DOHH2 (cell line): ENCODE measurements around the gene TEKT3.

Experiments
- H3F3A ChIP-seq: fragments of 200-600 bp; sonication (generic), shearing (Covaris generic); 2 replicates; pipeline ENCODE4 v1.6.0; 2016; ENCODE audit warnings: antibody characterized with exemption, mild to moderate bottlenecking; ENCODE audit not compliant: control insufficient read depth, insufficient read depth
- H3K27ac ChIP-seq: fragments of 200-600 bp; sonication (generic); 2 replicates; pipeline ENCODE4 v1.5.1; 2014; ENCODE audit warnings: low read depth, mild to moderate bottlenecking, low read length, moderate library complexity
- H3K27me3 ChIP-seq: fragments of 200-600 bp; sonication (generic); 2 replicates; pipeline ENCODE4 v1.6.1; 2014; ENCODE audit warnings: mild to moderate bottlenecking, low read length, mixed read lengths; ENCODE audit not compliant: control insufficient read depth
- H3K36me3 ChIP-seq: fragments of 200-600 bp; sonication (generic); 2 replicates; pipeline ENCODE4 v1.6.1; 2014; ENCODE audit warnings: mild to moderate bottlenecking, low read length, moderate library complexity, mixed read lengths; ENCODE audit not compliant: control insufficient read depth
- H3K4me1 ChIP-seq: fragments of 200-600 bp; sonication (generic); 2 replicates; pipeline ENCODE4 v1.6.1; 2014; ENCODE audit warnings: mild to moderate bottlenecking, low read length, mixed read lengths; ENCODE audit not compliant: control insufficient read depth
- H3K4me2 ChIP-seq: fragments of 200-600 bp; sonication (generic); 2 replicates; pipeline ENCODE4 v1.6.0; 2014; ENCODE audit warnings: mild to moderate bottlenecking, low read length, moderate library complexity
- H3K4me3 ChIP-seq: fragments of 200-600 bp; sonication (generic); 2 replicates; pipeline ENCODE4 v1.5.1; 2014; ENCODE audit warnings: mild to moderate bottlenecking, low read length, mixed read lengths
- H3K79me2 ChIP-seq: fragments of 200-600 bp; sonication (generic); 2 replicates; pipeline ENCODE4 v1.6.1; 2014; ENCODE audit warnings: mild to moderate bottlenecking, low read length, mixed read lengths; ENCODE audit not compliant: control insufficient read depth
- H3K9me2 ChIP-seq: fragments of 200-600 bp; sonication (generic); replicated peaks from 2 replicates; pipeline ENCODE4 v1.6.1; 2014; ENCODE audit warnings: mild to moderate bottlenecking, low read length, mixed read lengths; ENCODE audit not compliant: control insufficient read depth
- H3K9me3 ChIP-seq: fragments of 200-600 bp; sonication (generic); 2 replicates; pipeline ENCODE4 v1.6.1; 2014; ENCODE audit warnings: antibody characterized with exemption, low read length, mixed read lengths; ENCODE audit not compliant: control insufficient read depth, insufficient read depth
- H4K20me1 ChIP-seq: fragments of 200-600 bp; sonication (generic); 2 replicates; pipeline ENCODE4 v1.6.0; 2014; ENCODE audit warnings: low read depth, mild to moderate bottlenecking, antibody characterized with exemption, low read length, moderate library complexity; ENCODE audit not compliant: control insufficient read depth, insufficient read depth
- EZH2phosphoT487 ChIP-seq: fragments of 200-600 bp; sonication (generic); IDR thresholded peaks from 2 replicates; pipeline ENCODE4 v1.6.1; 2017; ENCODE audit warnings: borderline replicate concordance, mild to moderate bottlenecking, antibody characterized with exemption, low read length, moderate library complexity, mixed read lengths
- TF ChIP-seq, protein P1 (sequence below): fragments of 200-600 bp; sonication (generic); IDR thresholded peaks from one replicate; pipeline ENCODE4 v1.5.1; 2014; ENCODE audit warnings: antibody characterized with exemption, mild to moderate bottlenecking, low read depth, low read length; ENCODE audit not compliant: poor library complexity, severe bottlenecking

Gene TEKT3

DNA sequence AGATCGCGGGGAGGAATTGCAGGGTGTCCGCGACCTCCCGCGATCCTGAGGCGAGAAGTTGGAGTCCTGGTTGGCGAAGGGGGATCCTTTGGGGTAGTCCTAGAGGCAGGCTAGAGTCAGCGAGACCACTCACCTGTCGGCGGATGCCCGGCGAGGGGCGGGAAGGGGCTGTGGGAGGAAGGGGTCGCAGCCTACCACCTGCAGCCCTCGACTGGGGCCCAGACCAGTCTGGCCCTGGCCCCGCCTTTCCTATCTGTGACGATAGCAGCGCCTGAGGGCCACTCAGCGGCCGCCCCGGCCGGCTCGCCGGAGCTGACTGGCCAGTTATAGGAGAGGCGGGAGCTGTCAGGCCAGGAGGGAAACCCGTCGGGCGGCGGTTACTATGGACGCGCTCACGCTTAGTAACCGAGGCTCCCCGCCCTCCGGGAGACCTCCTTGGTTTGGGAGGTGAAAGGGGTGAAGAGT lies at the start of gene TEKT3:
Gene TEKT3 (minus strand): TSS at position 213 of the 465 bp plus-strand sequence. CDS start 10,012 bp downstream, outside the sequence.
- Histone ChIP-seq H3K79me2 (no peaks in the 10 kb centered on the region), H3K27me3 (no peaks in the 10 kb centered on the region), H3K4me1 (no peaks in the 10 kb centered on the region), H3K9me2 (no peaks in the 10 kb centered on the region), H3K27ac (no peak within 1 kb of the TSS), H3K9me3 (no peaks in the 10 kb centered on the region), H3F3A (no peaks in the 10 kb centered on the region), H3K4me2 (no peak within 1 kb of the TSS), H4K20me1 (no peaks in the 10 kb centered on the region), H3K4me3 (no peak within 1 kb of the TSS), H3K36me3 (no peaks in the 10 kb centered on the region)
- TF ChIP-seq, protein P1, sequence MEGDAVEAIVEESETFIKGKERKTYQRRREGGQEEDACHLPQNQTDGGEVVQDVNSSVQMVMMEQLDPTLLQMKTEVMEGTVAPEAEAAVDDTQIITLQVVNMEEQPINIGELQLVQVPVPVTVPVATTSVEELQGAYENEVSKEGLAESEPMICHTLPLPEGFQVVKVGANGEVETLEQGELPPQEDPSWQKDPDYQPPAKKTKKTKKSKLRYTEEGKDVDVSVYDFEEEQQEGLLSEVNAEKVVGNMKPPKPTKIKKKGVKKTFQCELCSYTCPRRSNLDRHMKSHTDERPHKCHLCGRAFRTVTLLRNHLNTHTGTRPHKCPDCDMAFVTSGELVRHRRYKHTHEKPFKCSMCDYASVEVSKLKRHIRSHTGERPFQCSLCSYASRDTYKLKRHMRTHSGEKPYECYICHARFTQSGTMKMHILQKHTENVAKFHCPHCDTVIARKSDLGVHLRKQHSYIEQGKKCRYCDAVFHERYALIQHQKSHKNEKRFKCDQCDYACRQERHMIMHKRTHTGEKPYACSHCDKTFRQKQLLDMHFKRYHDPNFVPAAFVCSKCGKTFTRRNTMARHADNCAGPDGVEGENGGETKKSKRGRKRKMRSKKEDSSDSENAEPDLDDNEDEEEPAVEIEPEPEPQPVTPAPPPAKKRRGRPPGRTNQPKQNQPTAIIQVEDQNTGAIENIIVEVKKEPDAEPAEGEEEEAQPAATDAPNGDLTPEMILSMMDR = no peak
- TF ChIP-seq EZH2phosphoT487 = no peak

DNA sequence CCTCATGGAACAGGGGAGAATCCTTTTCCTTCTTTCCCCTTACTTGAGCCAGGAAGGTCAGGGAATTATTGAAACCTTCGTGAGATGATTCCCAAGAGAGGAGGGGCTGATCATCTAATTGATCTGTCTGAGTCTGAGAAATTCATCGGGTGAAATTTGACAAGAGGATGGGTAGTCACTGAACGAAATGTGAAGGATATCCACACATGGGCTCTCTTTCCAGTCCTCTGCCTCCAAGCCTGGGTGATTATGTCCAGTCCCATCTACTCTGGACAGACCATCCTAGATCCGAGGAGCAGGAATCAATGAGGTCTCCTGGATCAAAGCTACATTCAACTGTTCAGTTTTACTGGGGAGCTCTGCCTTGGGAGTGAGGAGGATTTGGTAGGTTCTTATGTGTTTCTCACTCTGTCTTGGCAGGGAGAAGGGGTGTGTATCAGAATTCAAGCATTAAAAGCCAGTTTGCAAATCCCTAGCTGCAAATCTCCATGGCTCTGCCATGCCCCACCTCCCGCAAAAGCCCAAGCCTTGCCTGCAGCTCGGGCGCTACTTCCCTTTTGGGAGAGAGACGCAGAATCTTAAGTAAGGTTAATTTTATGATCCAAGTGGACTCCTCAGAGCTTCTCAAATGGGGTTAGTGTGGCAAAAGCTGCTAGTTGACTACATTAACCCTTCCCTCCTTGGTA lies 47.1 kb upstream of the TEKT3 start:
- H3K79me2 ChIP-seq = no peaks in the 10 kb centered on the region
- TF ChIP-seq, protein P1 = no peak
- no peak for TF ChIP-seq EZH2phosphoT487
- no peaks in the 10 kb centered on the region for H3K4me1 ChIP-seq
- no peak overlapping the region for H3K4me3 ChIP-seq
- H3K4me2 ChIP-seq = no peak overlapping the region
- no peaks in the 10 kb centered on the region for H3K36me3 ChIP-seq
- H3K9me3 ChIP-seq = no peaks in the 10 kb centered on the region
- no peak overlapping the region for H3K27ac ChIP-seq
- H4K20me1 ChIP-seq = no peaks in the 10 kb centered on the region
- H3K9me2 ChIP-seq = no peaks in the 10 kb centered on the region
- no peaks in the 10 kb centered on the region for H3F3A ChIP-seq
- no peaks in the 10 kb centered on the region for H3K27me3 ChIP-seq

DNA sequence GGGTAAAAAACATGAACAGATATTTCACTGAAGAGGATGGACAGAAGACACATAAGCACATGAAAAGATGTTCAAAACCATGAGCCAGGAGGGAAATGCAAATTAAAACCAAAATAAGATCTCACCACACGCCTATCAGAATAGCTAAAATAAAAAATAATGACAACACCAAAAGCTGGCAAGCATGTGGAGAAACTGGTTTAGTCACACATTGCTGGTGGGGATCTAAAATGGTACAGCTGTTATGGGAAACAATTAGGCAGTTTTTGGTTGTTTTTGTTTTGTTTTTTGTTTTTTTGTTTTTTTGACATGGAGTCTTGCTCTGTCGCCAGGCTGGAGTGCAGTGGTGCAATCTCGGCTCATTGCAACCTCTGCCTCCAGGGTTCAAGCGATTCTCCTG lies 44.7 kb upstream of the TEKT3 start:
- Histone ChIP-seq H3K4me2 (no peak overlapping the region), H3F3A (no peaks in the 10 kb centered on the region), H3K9me2 (no peaks in the 10 kb centered on the region), H3K27ac (no peak overlapping the region), H3K4me3 (no peak overlapping the region), H3K9me3 (no peaks in the 10 kb centered on the region), H4K20me1 (no peaks in the 10 kb centered on the region), H3K27me3 (no peaks in the 10 kb centered on the region), H3K4me1 (no peaks in the 10 kb centered on the region), H3K79me2 (no peaks in the 10 kb centered on the region), H3K36me3 (no peaks in the 10 kb centered on the region)
- TF ChIP-seq, protein P1 = no peak
- no peak for TF ChIP-seq EZH2phosphoT487
